ENCODE measurements around the gene FMO3.

- TF ChIP-seq GATA2 (IDR thresholded peaks at IDR 0.05; ENCODE audit: low read depth, low read length) = no peak
- no peak for TF ChIP-seq GATA3 (IDR thresholded peaks at IDR 0.05; ENCODE audit: low read depth, low read length)
Observed at GRCh38 chr1:171126504-171126903, 35.8 kb downstream of the FMO3 start.
